Measurements from ENCODE around the gene RBKS.

DNA sequence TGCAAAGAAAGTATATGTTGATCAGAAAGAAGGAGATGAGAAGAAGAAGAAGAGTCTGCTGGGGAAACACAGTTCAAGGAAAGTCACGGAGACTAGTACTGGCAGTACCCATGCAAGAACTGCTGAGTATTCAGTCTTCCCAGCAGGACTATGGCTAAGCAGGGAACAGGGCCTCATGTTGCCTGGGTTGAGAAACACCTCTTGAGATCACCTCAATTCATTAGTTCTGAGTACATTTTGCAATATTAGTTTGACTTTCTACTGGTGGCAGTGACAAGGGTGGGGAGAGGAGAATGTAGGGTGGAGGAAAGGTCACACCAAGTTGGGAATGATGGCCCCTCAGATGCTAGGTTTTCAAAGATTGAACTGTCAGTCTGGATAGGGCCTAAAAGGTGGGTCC is 68.1 kb downstream of the RBKS start:
- TF ChIP-seq POLR2A (IDR thresholded peaks at IDR 0.05) (no peak), CTCF (IDR thresholded peaks at IDR 0.05) (no peak), POLR2AphosphoS5 (IDR thresholded peaks at IDR 0.05) (no peak)

Data from breast epithelium (tissue), 3 donors.